ENCODE data around the gene FSD1. TPM values are rescaled to one million over a fixed set of nuclear protein-coding genes. Genes with fewer than 3 reads are reported as not detected.
"Not testable (repeated sequence)": the region's sequence is repeated elsewhere in the genome, so short reads cannot be mapped to it uniquely, and the experiment has no call there.

FSD1 gene
- total RNA-seq, 2 donors from 2014 or later: 16.0 to 24.7 TPM

- Mint-ChIP-seq H3K4me1 (ENCODE audit: low read depth in 2 of 2) (peaks cover 10 to 29% of the 10 kb centered on the region in 2 donors), H3K27ac (peak overlapping the region; percentile 55 to 86), H3K4me3 (peak overlapping the region; percentile 82)
- not testable (repeated sequence) for H3K27me3 Mint-ChIP-seq; ATAC-seq; DNase-seq (ENCODE audit: low spot score); H3K36me3 Mint-ChIP-seq; H3K9me3 Mint-ChIP-seq
Observed at GRCh38 chr19:4328991-4329681, 24.7 kb downstream of the FSD1 start.

- Mint-ChIP-seq H3K9me3 (peaks cover 8% of the 10 kb centered on the region), H3K4me1 (ENCODE audit: low read depth in 2 of 2) (peaks cover 10 to 28% of the 10 kb centered on the region in 2 donors), H3K36me3 (no peaks in the 10 kb centered on the region), H3K27me3 (no peaks in the 10 kb centered on the region), H3K27ac (no peak overlapping the region), H3K4me3 (no peak overlapping the region)
- ATAC-seq (no peak), DNase-seq (ENCODE audit: low spot score) (no peak)
Observed at GRCh38 chr19:4329858-4330257, 25.5 kb downstream of the FSD1 start.

- DNase-seq (ENCODE audit: low spot score) (no peak), ATAC-seq (no peak)
- H3K4me1 Mint-ChIP-seq (ENCODE audit: low read depth in 2 of 2): peaks cover 13 to 24% of the 10 kb centered on the region in 2 donors
- H3K36me3 Mint-ChIP-seq: no peaks in the 10 kb centered on the region
- peaks cover 11% of the 10 kb centered on the region for H3K9me3 Mint-ChIP-seq
- H3K27ac Mint-ChIP-seq: no peak overlapping the region
- H3K4me3 Mint-ChIP-seq: no peak overlapping the region
- H3K27me3 Mint-ChIP-seq: no peaks in the 10 kb centered on the region
Observed at GRCh38 chr19:4334929-4335570, 30.7 kb downstream of the FSD1 start.

DNA sequence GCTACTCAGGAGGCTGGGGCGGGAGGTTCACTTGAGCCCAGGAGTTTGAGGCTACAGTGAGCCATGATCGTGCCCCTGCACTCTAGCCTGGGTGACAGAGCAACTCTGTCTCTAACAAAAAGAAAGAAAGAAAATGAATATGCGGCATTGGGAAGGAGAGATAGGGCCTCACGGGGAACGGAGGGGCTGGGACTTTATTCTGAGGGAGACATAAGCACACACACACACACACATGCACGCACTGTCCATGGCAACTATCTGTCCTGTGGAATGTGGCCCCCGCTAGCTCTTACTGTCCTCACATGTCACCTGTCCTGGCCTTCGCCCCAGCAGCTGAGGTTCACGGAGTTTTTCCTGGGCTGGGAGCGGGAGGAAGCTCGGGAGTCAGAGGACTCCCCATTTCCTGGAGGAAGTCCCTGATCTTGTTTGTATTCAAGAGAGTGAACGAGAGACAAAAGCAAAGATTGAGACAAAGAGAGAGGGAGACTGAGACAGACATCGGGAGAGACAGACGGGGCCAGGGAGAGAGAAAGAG is 33.6 kb downstream of the FSD1 start:
- H3K36me3 Mint-ChIP-seq: no peaks in the 10 kb centered on the region
- H3K4me1 Mint-ChIP-seq (ENCODE audit: low read depth in 2 of 2): peaks cover 17 to 29% of the 10 kb centered on the region in 2 donors
- peaks cover 11% of the 10 kb centered on the region for H3K9me3 Mint-ChIP-seq
- DNase-seq (ENCODE audit: low spot score) (peak; percentile 59), ATAC-seq (no peak)
- no peaks in the 10 kb centered on the region for H3K27me3 Mint-ChIP-seq
- peak overlapping the region; percentile 71 to 88 for H3K27ac Mint-ChIP-seq
- peak overlapping the region; percentile 91 for H3K4me3 Mint-ChIP-seq

DNA sequence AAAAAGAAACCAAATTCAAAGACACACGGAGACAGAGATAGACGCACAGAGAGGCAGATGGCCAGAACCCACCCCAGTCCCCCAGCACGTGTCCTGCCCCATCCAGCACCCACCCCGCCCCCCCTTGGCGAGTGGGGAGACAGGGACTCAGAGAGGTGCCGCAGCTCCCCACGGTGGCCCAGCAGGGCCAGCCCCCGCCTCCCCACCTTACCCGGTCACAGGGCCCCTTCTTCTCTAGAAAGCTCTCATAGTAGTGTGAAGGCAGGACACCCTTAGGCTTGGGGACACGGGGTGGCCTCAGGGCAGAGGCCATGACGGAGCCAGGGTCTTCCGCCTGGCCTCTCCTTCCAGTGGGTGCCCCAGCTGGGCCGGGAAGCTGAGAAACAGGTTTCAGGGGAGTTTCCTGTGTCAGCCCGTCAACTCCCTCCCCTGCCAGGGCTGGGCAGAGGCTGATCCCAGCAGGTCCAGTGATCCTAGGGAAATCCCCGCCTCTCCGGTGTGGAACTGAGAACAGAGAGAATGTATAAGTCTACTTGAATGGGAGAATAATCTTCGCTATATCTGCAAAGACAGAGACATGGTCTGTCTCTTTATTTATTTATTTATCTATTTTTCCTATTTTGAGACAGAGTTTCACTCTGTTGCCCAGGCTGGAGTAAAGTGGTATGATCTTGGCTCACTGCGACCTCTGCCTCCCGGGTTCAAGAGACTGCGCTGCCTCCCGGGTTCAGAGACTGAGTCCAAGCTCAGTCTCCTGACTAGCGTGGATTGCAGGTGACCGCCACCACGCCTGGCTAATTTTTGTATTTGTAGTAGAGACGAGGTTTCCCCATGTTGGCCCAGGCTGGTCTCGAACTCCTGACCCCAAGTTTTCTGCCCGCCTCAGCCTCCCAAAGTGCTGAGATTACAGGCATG is 34.3 kb downstream of the FSD1 start, which contains the start of gene STAP2:
TSS of gene STAP2 (minus strand) at position 387 of the 915 bp plus-strand sequence. CDS start at position 313, 74 bp downstream.
- Mint-ChIP-seq H3K4me3 (peak within 1 kb of the TSS; percentile 91), H3K27me3 (no peaks in the 10 kb centered on the region), H3K4me1 (ENCODE audit: low read depth in 2 of 2) (peaks cover 17 to 32% of the 10 kb centered on the region in 2 donors), H3K36me3 (no peaks in the 10 kb centered on the region), H3K9me3 (peaks cover 11% of the 10 kb centered on the region), H3K27ac (peak within 1 kb of the TSS; percentile 71 to 88)
- DNase-seq (ENCODE audit: low spot score) (peak; percentile 63), ATAC-seq (no peak)

DNA sequence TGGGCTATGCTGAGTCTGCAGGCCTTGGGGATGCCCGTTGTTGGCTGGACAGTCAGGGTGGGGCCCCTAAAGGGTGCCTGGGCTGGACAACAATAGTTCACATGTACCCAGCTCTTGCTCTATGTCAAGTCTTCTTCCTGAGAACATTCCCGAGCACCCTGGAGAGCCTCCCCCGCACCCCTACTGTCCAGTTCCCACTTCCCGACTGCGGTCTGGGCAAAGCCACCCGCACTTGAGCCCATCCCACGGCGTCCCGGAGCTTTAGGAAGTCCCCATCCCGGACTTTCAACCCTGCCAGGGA is 37.9 kb downstream of the FSD1 start:
- Mint-ChIP-seq H3K9me3 (no peaks in the 10 kb centered on the region), H3K27me3 (no peaks in the 10 kb centered on the region), H3K27ac (peak overlapping the region; percentile 73 to 78), H3K36me3 (no peaks in the 10 kb centered on the region), H3K4me3 (peak overlapping the region; percentile 91), H3K4me1 (ENCODE audit: low read depth in 2 of 2) (peaks cover 32 to 36% of the 10 kb centered on the region in 2 donors)
- ATAC-seq: no peak
- DNase-seq (ENCODE audit: low spot score): no peak

DNA sequence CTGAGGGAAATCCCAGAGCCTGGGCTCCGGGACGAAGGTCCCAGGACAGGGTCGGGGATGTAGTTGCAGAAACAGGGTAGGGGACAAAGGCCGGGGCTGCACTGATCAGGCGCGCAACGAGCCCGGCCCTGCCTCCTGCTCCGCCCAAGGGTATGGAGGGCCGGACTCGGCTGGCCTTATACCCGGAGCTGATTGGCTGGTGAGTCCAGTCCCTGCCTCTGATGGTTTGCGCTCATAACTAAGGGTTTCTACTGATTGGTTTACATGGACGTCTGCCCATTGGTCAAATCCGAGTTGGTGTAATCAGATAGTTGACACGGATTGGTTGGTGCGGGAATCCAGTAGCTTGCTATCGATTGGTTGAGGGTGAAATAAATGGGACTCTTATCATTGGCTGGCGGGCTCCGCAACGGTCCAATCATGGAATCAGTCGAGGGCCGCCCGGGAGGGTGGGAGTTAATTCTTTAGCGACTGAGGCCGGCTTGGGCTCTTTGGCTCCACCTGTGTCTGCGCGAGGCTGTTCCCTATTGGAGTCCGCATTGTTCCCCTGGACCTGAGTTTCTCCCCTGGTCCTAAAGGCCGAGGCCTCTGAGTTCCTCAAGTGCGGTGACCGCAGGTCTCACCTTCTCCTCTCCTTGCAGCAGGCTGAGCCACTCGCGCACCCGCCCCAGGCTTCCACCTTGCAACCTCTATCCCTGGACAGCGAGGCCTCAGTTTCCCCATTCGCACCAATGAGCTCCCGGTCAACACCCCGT is 38.4 kb downstream of the FSD1 start:
- peak overlapping the region; percentile 91 for H3K4me3 Mint-ChIP-seq
- peak overlapping the region; percentile 73 to 78 for H3K27ac Mint-ChIP-seq
- peaks cover 32 to 37% of the 10 kb centered on the region in 2 donors for H3K4me1 Mint-ChIP-seq (ENCODE audit: low read depth in 2 of 2)
- H3K9me3 Mint-ChIP-seq: no peaks in the 10 kb centered on the region
- DNase-seq (ENCODE audit: low spot score): peak; percentile 97
- no peaks in the 10 kb centered on the region for H3K36me3 Mint-ChIP-seq
- H3K27me3 Mint-ChIP-seq: no peaks in the 10 kb centered on the region
- peak; percentile 92 to 94 for ATAC-seq

DNA sequence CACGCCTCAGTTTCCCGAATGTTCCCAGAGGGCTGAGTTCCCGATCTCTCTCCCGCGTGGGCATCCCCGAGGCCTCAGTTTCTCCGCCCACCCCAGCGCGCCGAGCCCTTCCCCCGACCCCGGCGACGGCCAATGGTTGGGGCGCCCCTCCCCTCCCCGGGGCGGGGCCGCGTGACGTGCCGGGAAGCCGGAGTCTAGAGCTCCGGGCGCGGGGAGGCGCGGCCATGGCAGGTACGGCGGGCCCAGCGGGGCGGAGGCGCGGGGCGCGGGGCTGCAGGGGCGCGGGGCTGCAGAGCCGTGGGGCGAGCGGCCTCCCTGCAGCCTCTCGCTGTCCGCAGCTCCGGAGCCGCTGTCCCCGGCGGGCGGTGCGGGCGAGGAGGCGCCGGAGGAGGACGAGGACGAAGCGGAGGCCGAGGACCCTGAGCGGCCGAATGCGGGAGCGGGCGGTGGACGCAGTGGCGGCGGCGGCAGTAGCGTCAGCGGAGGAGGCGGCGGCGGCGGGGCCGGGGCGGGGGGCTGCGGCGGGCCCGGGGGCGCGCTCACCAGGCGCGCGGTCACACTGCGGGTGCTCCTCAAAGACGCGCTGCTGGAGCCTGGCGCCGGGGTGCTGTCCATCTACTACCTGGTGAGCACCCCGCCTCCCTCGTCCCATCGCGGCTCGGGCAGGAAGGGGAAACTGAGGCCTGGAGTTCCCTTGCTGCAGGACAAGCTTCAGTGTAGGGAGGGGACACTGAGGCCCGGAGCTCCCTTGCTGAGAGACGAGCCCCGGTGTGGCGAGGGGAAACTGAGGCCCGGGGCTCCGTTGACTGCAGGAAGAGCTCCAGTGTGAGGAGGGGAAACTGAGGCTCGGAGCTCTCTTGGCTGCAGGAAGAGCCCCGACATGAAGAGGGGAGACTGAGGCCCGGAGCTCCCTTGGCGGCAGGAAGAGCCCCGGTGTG is 39.2 kb downstream of the FSD1 start, which contains the start of gene MPND:
TSS of gene MPND (plus strand) at position 193 of the 938 bp plus-strand sequence. CDS start at position 225, 32 bp downstream.
- peak; percentile 85 to 88 for ATAC-seq
- H3K27ac Mint-ChIP-seq: peak within 1 kb of the TSS; percentile 73 to 78
- peak within 1 kb of the TSS; percentile 91 for H3K4me3 Mint-ChIP-seq
- no peaks in the 10 kb centered on the region for H3K9me3 Mint-ChIP-seq
- DNase-seq (ENCODE audit: low spot score): peak; percentile 97
- peaks cover 24 to 34% of the 10 kb centered on the region in 2 donors for H3K4me1 Mint-ChIP-seq (ENCODE audit: low read depth in 2 of 2)
- no peaks in the 10 kb centered on the region for H3K27me3 Mint-ChIP-seq
- no peaks in the 10 kb centered on the region for H3K36me3 Mint-ChIP-seq

DNA sequence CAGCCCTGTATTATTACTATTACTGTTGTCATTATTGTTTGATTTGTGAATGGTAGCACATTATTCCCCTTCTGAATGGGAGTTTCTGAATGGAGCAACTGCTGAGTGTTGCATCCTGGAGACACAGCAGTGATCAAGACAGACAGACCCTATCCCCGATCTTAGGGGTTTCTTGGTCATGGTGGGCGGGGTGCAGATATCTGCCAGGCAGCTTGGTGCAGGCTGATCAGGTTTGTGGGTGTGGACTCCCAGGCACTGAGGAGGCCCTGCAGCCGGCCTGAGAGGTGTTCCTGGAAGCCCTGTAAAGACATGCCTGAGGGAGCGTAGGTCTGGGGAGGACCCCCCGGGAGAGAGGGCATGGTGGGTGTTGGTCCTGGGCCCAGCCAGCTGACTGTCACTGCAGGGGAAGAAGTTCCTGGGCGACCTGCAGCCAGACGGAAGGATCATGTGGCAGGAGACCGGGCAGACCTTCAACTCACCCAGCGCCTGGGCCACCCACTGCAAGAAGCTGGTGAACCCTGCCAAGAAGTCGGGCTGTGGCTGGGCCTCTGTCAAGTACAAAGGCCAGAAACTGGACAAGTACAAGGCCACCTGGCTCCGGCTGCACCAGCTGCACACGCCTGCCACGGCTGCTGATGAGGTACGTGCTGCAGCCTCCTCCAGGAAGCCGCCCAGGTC is 41.1 kb downstream of the FSD1 start:
- DNase-seq (ENCODE audit: low spot score) (no peak), ATAC-seq (no peak)
- Mint-ChIP-seq H3K36me3 (no peaks in the 10 kb centered on the region), H3K27me3 (no peaks in the 10 kb centered on the region), H3K4me1 (ENCODE audit: low read depth in 2 of 2) (peaks cover 31 to 44% of the 10 kb centered on the region in 2 donors), H3K4me3 (peak overlapping the region; percentile 64), H3K27ac (peak overlapping the region; percentile 10 to 97), H3K9me3 (no peaks in the 10 kb centered on the region)

DNA sequence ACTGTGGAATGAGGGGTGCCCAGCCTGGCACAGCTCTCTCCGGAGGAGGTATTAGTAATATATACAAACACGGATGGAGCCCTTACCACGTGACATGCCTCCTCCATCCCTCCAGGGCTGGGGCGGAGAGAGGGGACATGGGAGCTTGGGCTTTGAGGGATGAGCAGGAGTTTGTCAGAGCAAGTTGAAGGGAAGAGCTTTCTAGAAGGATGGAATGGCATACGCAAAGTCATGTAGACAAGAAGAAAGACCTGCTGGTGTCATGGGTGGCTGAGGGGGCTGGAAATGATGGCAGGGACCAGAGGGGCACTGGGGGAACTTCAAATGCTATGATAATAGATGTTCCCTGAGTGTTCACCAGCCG is 41.6 kb downstream of the FSD1 start:
- H3K4me3 Mint-ChIP-seq: peak overlapping the region; percentile 25
- no peaks in the 10 kb centered on the region for H3K36me3 Mint-ChIP-seq
- no peak for ATAC-seq
- no peaks in the 10 kb centered on the region for H3K27me3 Mint-ChIP-seq
- no peaks in the 10 kb centered on the region for H3K9me3 Mint-ChIP-seq
- H3K27ac Mint-ChIP-seq: peak overlapping the region; percentile 10 to 97
- peaks cover 36 to 47% of the 10 kb centered on the region in 2 donors for H3K4me1 Mint-ChIP-seq (ENCODE audit: low read depth in 2 of 2)
- no peak for DNase-seq (ENCODE audit: low spot score)

- Mint-ChIP-seq H3K9me3 (no peaks in the 10 kb centered on the region), H3K4me3 (peak overlapping the region; percentile 68), H3K36me3 (no peaks in the 10 kb centered on the region), H3K27me3 (no peaks in the 10 kb centered on the region), H3K27ac (peak overlapping the region; percentile 83 to 97), H3K4me1 (ENCODE audit: low read depth in 2 of 2) (peaks cover 35 to 47% of the 10 kb centered on the region in 2 donors)
- DNase-seq (ENCODE audit: low spot score) (no peak), ATAC-seq (peak in 1 of 2 donors; percentile 33)
Observed at GRCh38 chr19:4347521-4347920, 43.1 kb downstream of the FSD1 start.

DNA sequence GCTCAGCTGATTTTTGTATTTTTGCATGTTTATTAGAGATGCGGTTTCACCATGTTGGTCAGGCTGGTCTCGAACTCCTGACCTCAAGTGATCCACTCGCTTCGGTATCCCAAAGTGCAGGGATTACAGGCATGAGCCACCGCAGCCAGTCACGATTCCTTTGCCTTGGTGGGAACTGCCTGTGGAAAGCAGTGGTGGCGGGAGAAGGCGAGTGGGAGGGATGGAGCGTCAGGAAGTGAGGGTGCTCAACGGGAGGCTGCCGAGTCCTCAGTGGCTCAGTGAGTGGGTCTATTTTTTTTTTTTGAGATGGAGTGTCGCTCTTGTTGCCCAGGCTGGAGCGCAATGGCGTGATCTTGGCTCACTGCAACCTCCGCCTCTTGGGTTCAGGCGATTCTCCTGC is 44.8 kb downstream of the FSD1 start:
- H3K4me3 Mint-ChIP-seq; ATAC-seq; H3K9me3 Mint-ChIP-seq; H3K27me3 Mint-ChIP-seq; H3K36me3 Mint-ChIP-seq; DNase-seq (ENCODE audit: low spot score): not testable (repeated sequence)
- Mint-ChIP-seq H3K27ac (peak overlapping the region; percentile 83 to 97), H3K4me1 (ENCODE audit: low read depth in 2 of 2) (peaks cover 32 to 42% of the 10 kb centered on the region in 2 donors)

Data from natural killer cell treated with Interleukin-12 subunit alpha and Interleukin-12 subunit beta and Interleukin-15 and Interleukin-18, amount 100 ng/mL, for 72 hours (primary cell).